Panc1 (cell line): ENCODE results near the gene TLCD3A. TPM values are rescaled to one million over a fixed set of nuclear protein-coding genes. Genes with fewer than 3 reads are reported as not detected.

ENCODE experiments used
- ATAC-seq: fragments of 200-7000 bp; cut with Tn5 transposase; 2 replicates; pipeline ENCODE4 v1.9.1; 2020; ENCODE audit warnings: mild to moderate bottlenecking, moderate library complexity
- BruUV-seq: library from RNA; stranded (reverse); fragments of 400-500 nt; replicated peaks from 2 replicates; lab custom pipeline; 2021; lab: Mats Ljungman, UMichigan
- CTCF ChIA-PET: fragments of 300-600 bp; sonication (Branson Sonifier 250); formaldehyde crosslinking; loops from one replicate; lab custom pipeline; 2022; ENCODE audit warnings: antibody characterized with exemption; lab: Charles Lee
- POLR2A ChIA-PET: fragments of 300-600 bp; sonication (Branson Sonifier 250); formaldehyde crosslinking; loops from one replicate; lab custom pipeline; 2022; ENCODE audit warnings: antibody characterized with exemption; lab: Charles Lee
- DNase-seq: peaks from one replicate; pipeline ENCODE4 v3.0.0-alpha.2; 2010; ENCODE audit warnings: low read depth, low spot score
- H3K27ac ChIP-seq: 2 replicates; pipeline ENCODE4 v1.5.1; 2011; ENCODE audit warnings: mild to moderate bottlenecking, low read length, inconsistent platforms
- H3K27me3 ChIP-seq: fragments of 200-500 bp; sonication (Bioruptor generic); 2 replicates; pipeline ENCODE4 v1.6.0; 2014; ENCODE audit warnings: low read length, inconsistent platforms; ENCODE audit not compliant: control insufficient read depth, insufficient read depth
- H3K36me3 ChIP-seq: fragments of 200-500 bp; sonication (Bioruptor generic); 2 replicates; pipeline ENCODE4 v1.5.1; 2014; ENCODE audit warnings: inconsistent platforms, mild to moderate bottlenecking, low read length, moderate library complexity; ENCODE audit not compliant: control insufficient read depth, insufficient read depth
- H3K4me1 ChIP-seq: 2 replicates; pipeline ENCODE4 v1.5.1; 2011; ENCODE audit warnings: inconsistent platforms, mild to moderate bottlenecking, low read length, moderate library complexity; ENCODE audit not compliant: control insufficient read depth, insufficient read depth
- H3K4me3 ChIP-seq, 2 experiments: 2 replicates each; pipeline ENCODE4 v1.5.1; 2011 to 2012; ENCODE audit warnings: low read depth in 2 of 2, low read length in 2 of 2, mild to moderate bottlenecking in 2 of 2, inconsistent platforms in 1 of 2, moderate library complexity in 1 of 2
- H3K9me3 ChIP-seq: fragments of 200-500 bp; sonication (Bioruptor generic); 2 replicates; pipeline ENCODE4 v1.5.1; 2014; ENCODE audit warnings: low read depth, mild to moderate bottlenecking, inconsistent platforms, low read length, moderate library complexity; ENCODE audit not compliant: control insufficient read depth, insufficient read depth
- POLR2AphosphoS5 ChIP-seq: IDR thresholded peaks from 2 replicates; pipeline ENCODE4 v1.6.1; 2012; ENCODE audit warnings: mild to moderate bottlenecking, low read depth, low read length, moderate library complexity
- SIN3A ChIP-seq: IDR thresholded peaks from 2 replicates; pipeline ENCODE4 v1.6.1; 2012; ENCODE audit warnings: low read depth, mild to moderate bottlenecking, low read length, moderate library complexity, borderline replicate concordance; ENCODE audit not compliant: insufficient read depth
- TCF7L2 ChIP-seq: IDR thresholded peaks from 2 replicates; pipeline ENCODE4 v1.6.1; 2011; ENCODE audit warnings: mild to moderate bottlenecking, low read depth, low read length, inconsistent platforms
- in situ Hi-C: cut with HindIII; loops from 2 replicates; pipeline ENCODE4 v1.10.0; 2016; ENCODE audit warnings: low sequenced_read_pairs, low pct_unique_long_range_greater_than_20kb
- intact Hi-C: fragments of 100-400 bp; cut with micrococcal nuclease; formaldehyde crosslinking; loops from one replicate; pipeline ENCODE4 v1.10.0; 2022; ENCODE audit not compliant: unreplicated experiment
- total RNA-seq: library from RNA; stranded (reverse); gene quantifications from one replicate; pipeline ENCODE4 v1.2.1, GENCODE V29; 2021; ENCODE audit not compliant: unreplicated experiment
- TF ChIP-seq, protein P1 (sequence below): fragments of 450-650 bp; IDR thresholded peaks from 2 replicates; pipeline ENCODE4 v1.5.1; 2017; ENCODE audit warnings: mild to moderate bottlenecking
- TF ChIP-seq, protein P2 (sequence below), 2 experiments: IDR thresholded peaks; 2 replicates each; pipeline ENCODE4 v1.6.1; 2011 to 2012; ENCODE audit warnings: low read depth in 2 of 2, control low read depth in 1 of 2, low read length in 1 of 2, mild to moderate bottlenecking in 1 of 2, moderate library complexity in 1 of 2; ENCODE audit not compliant: insufficient read depth in 1 of 2

The TLCD3A gene
- total RNA-seq, 1 experiment from 2014 or later = 30.4 TPM

DNA sequence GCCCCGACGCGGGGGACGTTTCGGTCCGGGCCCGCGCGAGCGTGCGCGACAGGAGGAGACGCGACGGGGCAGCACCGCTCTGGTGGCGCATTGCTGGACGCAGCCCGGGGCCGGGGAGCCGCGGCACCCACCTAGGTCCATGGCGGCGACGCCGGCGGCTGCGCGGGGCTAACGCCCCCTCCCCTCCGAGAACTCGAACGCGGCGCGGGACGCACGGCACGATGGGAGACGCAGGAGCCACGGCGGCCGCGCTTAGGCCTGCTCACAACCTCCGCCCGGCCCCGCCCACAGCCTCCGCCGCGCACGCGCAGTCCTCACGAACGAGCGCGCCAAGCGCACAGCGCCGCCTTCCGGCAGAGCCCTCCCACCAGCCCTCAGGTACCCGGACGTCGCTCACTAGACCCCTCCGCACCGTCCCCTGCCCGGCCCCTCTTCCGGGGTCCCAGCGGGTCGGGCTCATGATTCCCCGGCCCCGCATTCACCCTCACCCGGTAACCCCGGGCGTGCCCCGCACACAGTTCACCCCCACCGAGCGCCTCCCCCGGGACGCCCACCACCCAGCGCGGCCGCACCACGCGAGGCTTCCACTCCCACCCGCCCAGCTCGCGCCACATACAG lies 19.7 kb downstream of the TLCD3A start, which contains the start of gene GEMIN4:
Gene GEMIN4, minus strand, starts transcription at position 263 of the 618 bp plus-strand sequence. Its CDS starts 122 bp downstream, at position 141.
- Histone ChIP-seq H3K4me3 (peak within 1 kb of the TSS; percentile 76 to 83), H3K27ac (peak within 1 kb of the TSS; percentile 85), H3K36me3 (peaks cover 6% of the 10 kb centered on the region; the same call in 1 of the 2 replicates), H3K9me3 (no peaks in the 10 kb centered on the region), H3K27me3 (no peaks in the 10 kb centered on the region), H3K4me1 (peaks cover 4% of the 10 kb centered on the region)
- intact Hi-C loops (no loop called here), in situ Hi-C loops (no loop called here)
- TF ChIP-seq, protein P1, sequence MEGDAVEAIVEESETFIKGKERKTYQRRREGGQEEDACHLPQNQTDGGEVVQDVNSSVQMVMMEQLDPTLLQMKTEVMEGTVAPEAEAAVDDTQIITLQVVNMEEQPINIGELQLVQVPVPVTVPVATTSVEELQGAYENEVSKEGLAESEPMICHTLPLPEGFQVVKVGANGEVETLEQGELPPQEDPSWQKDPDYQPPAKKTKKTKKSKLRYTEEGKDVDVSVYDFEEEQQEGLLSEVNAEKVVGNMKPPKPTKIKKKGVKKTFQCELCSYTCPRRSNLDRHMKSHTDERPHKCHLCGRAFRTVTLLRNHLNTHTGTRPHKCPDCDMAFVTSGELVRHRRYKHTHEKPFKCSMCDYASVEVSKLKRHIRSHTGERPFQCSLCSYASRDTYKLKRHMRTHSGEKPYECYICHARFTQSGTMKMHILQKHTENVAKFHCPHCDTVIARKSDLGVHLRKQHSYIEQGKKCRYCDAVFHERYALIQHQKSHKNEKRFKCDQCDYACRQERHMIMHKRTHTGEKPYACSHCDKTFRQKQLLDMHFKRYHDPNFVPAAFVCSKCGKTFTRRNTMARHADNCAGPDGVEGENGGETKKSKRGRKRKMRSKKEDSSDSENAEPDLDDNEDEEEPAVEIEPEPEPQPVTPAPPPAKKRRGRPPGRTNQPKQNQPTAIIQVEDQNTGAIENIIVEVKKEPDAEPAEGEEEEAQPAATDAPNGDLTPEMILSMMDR = peak; percentile 95
- TF ChIP-seq SIN3A (peak; percentile 74; the same call in 1 of the 2 replicates), TCF7L2 (no peak)
- TF ChIP-seq, protein P2, sequence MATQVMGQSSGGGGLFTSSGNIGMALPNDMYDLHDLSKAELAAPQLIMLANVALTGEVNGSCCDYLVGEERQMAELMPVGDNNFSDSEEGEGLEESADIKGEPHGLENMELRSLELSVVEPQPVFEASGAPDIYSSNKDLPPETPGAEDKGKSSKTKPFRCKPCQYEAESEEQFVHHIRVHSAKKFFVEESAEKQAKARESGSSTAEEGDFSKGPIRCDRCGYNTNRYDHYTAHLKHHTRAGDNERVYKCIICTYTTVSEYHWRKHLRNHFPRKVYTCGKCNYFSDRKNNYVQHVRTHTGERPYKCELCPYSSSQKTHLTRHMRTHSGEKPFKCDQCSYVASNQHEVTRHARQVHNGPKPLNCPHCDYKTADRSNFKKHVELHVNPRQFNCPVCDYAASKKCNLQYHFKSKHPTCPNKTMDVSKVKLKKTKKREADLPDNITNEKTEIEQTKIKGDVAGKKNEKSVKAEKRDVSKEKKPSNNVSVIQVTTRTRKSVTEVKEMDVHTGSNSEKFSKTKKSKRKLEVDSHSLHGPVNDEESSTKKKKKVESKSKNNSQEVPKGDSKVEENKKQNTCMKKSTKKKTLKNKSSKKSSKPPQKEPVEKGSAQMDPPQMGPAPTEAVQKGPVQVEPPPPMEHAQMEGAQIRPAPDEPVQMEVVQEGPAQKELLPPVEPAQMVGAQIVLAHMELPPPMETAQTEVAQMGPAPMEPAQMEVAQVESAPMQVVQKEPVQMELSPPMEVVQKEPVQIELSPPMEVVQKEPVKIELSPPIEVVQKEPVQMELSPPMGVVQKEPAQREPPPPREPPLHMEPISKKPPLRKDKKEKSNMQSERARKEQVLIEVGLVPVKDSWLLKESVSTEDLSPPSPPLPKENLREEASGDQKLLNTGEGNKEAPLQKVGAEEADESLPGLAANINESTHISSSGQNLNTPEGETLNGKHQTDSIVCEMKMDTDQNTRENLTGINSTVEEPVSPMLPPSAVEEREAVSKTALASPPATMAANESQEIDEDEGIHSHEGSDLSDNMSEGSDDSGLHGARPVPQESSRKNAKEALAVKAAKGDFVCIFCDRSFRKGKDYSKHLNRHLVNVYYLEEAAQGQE (IDR thresholded peaks at IDR 0.05; ENCODE audit: insufficient read depth in 1 of 2, low read depth in 2 of 2, low read length in 1 of 2) = 0 out of 4 replicates have a peak, but pooled peaks of 1 of the 2 experiments have one; percentile 35
- ChIA-PET CTCF (interaction anchor here (0.7 kb wide), 1 partner anchor 178 kb away, joined by 5 read pairs; no protein-coding TSS in a partner anchor), POLR2A (interaction anchor here (0.6 kb wide), 1 partner anchor 12 kb away, joined by 9 read pairs; no protein-coding TSS in a partner anchor)
- ATAC-seq (peak; percentile 94), DNase-seq (peak; percentile 68)
- BruUV-seq = no TSS peak

DNA sequence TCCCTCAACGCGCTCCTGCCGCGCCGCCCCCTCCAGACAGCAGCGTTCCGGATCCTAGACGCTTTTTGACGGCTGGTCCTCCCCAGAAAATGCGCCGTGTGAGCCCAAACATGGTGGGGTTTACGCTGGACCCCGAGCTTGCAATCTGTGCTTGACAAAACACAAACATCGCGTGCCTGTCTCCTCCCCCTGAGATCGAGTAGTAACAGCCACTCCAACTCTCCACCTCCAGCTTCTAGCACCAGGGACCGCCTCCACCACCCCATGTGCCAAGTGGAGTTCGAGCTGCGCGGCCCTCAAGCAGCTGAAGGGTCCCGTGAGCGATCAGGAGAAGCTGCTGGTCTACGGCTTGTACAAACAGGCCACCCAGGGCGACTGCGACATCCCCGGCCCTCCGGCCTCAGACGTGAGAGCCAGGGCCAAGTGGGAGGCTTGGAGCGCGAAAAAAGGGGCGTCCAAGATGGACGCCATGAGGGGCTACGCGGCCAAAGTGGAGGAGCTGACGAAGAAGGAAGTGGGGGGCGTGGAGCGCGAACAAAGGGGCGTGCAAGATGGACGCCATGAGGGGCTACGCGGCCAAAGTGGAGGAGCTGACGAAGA lies 20.3 kb downstream of the TLCD3A start:
- peaks cover 4% of the 10 kb centered on the region for H3K4me1 ChIP-seq
- DNase-seq (no peak), ATAC-seq (peak; percentile 27; the same call in 1 of the 2 replicates)
- peak overlapping the region; percentile 76 to 83 for H3K4me3 ChIP-seq
- H3K27me3 ChIP-seq = no peaks in the 10 kb centered on the region
- H3K9me3 ChIP-seq = no peaks in the 10 kb centered on the region
- peak overlapping the region; percentile 85 for H3K27ac ChIP-seq
- intact Hi-C loops (no loop called here), in situ Hi-C loops (no loop called here)
- POLR2A ChIA-PET = interaction anchor here (0.6 kb wide), 1 partner anchor 11 kb away, joined by 9 read pairs; no protein-coding TSS in a partner anchor
- CTCF ChIA-PET = interaction anchor here (0.5 to 0.7 kb wide), 2 partner anchors 178 to 187 kb away, joined by 3 to 5 read pairs; no protein-coding TSS in a partner anchor
- BruUV-seq = no TSS peak
- H3K36me3 ChIP-seq = peaks cover 6% of the 10 kb centered on the region; the same call in 1 of the 2 replicates
- TF ChIP-seq TCF7L2 = no peak
- TF ChIP-seq, protein P2 (IDR thresholded peaks at IDR 0.05; ENCODE audit: insufficient read depth in 1 of 2, low read depth in 2 of 2, low read length in 1 of 2) = no peak
- TF ChIP-seq POLR2AphosphoS5 = no peak
- TF ChIP-seq, protein P1 = no peak
- TF ChIP-seq SIN3A = no peak
